HG03442 (cell line): ENCODE data around the gene SSBP4.

Source experiments
- ATAC-seq: cut with Tn5 transposase; IDR thresholded peaks from one replicate; pipeline ENCODE4 v1.9.1; 2021; ENCODE audit warnings: mild to moderate bottlenecking, moderate library complexity; ENCODE audit not compliant: unreplicated experiment

SSBP4 gene

DNA sequence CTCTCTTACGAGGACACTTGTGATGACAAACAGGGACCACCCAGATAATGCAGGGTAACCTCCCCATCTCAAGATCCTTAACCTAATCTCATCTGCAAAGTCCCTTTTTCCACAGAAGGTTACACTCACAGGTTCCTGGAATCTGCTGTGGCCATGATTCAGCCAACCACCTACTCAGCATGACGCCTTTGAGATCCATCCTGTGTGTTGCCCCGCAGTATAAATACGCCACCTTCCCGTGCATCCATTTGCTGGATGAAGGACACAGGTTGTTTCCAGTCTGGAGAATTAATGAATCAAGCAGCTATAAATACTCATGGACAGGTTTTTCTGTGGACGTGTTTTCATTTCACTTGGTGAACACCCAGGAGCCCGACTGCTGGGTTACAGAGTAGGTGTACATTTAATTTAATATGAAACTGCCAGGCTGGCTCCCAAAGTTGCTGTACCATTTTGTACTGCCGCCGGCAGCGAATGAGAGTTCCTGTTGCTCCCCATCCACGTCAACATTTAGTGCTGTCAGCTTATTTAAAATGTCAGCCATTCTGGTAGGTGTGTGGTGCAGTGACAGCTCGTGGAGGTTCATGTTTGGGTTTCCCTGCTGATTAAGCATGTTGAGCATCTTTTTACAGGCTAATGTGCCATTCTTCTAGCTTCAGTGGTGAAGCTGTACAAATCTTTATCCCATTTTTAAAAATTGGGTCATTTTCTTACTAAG, 62.5 kb downstream of the SSBP4 start:
- ATAC-seq: no peak

DNA sequence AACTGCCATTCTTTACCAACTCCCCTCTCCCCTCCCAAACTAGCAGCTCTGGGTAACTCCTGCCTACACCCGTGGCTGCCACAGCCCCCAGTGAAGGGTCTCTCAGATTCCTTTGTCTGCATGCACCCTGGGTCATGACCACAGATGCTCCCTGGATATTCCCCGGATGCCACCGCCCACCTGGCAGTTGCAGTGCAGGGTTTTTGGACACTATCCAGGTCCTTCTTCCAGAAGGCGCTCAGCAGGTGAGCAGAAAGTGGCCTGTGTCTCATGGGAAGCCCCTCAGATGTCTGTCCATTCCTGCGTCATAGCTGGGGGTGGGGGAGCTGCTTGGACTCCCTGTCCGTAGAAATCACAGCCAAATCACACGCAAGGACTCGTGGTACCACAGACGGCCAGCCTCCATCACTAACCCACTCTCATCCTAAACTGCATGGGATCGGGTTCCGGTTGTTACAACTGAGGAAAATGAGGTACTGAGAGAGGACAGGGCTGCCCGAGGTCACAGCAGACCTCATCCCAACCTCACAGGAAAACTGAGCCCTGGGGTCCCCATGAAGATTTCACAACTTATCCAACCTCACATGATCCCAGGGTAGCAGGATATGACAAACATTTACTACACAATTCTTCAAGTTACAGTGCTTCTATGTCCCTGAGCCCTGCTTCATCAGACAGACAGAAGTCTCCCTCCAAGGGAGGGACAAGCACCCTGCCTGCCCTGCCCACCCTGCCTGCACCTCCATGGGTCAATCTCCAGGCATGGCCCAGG, 64.1 kb downstream of the SSBP4 start:
- no peak for ATAC-seq
